GM18505 (cell line): Measurements from ENCODE around the gene TEX38.

ENCODE experiments used
- ATAC-seq: cut with Tn5 transposase; IDR thresholded peaks from one replicate; pipeline ENCODE4 v1.9.1; 2021; ENCODE audit not compliant: unreplicated experiment
- POLR2A ChIP-seq: IDR thresholded peaks from 4 replicates; pipeline ENCODE4 v1.6.1; 2011; ENCODE audit warnings: borderline replicate concordance; ENCODE audit not compliant: insufficient read depth, insufficient read length; ENCODE audit errors: extremely low read depth

TEX38 gene

DNA sequence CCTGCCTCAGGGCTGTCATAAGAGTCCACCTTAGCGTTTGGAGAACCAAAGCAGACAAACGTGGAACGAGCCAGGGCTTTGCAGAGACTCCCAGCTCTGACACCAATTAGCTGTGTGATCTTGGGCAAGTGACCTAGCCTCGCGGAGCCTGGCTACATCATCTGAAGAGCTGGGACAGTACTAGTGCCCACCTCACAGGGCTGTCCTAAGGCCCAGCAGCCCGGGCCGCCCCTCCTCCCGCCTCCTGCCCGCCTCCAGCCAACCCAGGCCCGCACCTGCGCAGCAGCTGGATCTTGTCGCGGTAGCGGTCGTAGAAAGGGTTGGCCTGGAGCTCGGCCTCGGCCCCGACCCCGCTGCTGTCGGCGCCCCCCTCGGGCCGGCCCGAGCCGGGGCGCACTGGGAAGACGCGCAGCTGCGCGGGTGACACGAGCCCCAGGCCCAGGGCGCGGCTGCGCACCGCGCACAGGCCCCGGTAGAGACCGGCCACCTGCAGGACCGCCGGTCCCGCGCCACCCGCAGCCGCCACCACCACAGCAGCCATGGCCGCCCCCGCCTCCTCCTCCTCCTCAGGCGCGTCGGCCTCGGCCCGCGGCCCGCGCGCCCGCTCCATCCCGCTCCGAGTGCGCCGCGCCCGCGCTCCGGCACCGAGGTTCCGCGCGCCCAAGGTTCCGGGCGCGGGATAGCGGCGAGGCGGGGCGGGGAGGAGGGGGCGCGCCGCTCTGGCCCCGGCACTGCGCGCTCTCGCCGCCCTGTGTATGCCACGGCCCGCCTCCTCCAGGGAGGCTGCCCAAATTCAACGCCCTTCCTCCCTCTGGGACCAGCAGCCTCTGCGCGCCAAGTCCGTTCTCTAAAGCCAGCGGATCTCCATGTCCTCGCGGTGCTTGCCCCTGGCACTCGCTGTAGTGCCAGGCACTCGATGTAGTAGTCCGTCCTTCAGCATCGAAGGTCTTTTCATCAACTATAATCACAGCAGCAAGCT is 3.6 kb upstream of the TEX38 start, which contains the start of gene ATPAF1:
Gene ATPAF1 (minus strand): TSS at position 583 of the 979 bp plus-strand sequence. CDS start 42 bp downstream, at position 541.
- peak; percentile 82 for ATAC-seq
- TF ChIP-seq POLR2A = peak; percentile 70

DNA sequence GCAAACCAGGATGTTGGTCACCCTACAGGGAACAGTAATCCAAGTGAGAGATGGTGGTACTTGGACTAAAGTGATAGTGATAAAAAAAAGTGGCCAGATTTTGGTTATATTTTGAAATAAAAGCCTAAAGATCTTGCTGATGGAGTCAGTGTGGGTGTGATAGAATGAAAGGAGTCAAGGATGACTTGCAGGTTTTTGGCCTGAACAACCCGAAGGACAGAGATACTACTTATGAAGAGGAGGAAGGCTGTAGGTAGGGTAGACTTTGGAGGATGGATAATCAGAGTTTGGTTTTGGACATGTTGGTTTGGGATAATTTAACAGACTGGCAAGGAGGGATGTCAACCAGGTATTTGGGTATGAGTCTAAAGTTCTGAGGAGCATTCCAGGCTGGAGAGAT is 1.5 kb upstream of the TEX38 start:
- TF ChIP-seq POLR2A = no peak
- no peak for ATAC-seq

DNA sequence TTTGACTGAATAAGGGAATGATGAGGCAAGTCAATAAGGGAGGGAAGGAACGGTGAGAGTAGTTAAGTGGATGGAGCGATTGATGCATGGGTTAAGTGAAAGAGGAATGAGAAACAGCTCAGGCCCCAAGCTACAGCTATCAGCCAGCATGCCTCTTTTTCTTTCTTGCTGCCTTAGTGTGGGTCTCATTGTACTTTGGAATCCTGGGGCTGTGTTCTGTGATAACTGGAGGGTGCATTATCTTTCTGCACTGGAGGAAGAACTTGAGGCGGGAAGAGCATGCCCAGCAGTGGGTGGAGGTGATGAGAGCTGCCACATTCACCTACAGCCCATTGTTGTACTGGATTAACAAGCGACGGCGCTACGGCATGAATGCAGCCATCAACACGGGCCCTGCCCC is 1.0 kb downstream of the TEX38 start:
- TF ChIP-seq POLR2A = no peak
- no peak for ATAC-seq

DNA sequence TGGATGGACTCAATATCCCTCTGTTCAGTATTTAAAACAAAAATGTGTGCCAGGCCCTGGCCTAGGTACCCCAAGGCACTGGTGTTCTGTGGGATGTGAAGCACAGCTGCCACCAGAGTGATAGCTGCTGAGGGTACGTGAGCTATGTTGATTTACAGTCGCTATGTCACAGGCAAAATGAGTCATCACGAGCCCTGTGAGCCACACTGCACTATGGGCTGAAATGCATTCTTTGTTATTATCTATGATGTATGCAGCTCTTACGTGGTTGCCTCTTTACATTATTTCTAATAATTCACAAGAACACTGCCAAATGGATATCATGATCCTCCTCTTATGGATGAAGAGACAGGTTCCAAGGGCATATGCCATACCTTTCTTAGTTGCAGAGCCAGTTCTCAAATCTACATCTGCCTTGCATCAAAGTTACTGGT is 2.1 kb downstream of the TEX38 start:
- ATAC-seq = no peak
- no peak for TF ChIP-seq POLR2A

DNA sequence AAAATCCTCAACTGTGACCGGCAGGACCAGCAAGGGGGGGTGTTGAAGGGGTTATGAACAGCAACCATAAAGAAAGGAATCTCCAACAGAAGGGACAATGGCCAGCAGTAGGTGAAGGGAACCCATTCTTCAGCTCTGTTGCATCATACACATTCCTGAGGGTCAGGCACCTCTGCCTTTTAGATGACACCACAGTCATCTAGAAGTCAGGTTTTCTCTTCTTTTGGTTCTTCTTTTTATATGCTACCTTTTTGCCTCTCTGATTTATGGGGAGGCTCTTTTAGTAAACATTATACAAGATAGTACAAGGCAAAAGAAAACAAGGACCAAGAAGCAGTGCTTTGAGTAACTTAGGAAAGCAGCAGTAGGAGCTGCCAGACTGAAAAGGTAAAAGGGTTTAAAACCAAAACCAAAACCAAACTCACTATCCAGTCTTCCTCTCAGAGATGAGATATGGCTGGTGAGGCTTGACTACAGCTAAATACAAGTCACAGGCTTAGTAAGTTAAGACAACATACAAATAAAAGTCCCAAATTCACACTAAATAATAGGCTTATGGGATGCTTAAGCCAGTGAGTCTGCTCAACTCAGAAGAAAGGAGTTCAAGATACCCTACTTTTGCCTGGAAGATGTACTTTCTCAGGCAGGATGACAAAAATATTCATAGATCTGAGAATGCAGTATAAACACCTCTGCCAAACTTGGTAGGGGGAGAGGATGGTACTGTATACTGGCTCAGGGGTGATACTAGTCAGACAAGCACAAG is 4.1 kb downstream of the TEX38 start:
- ATAC-seq = peak; percentile 74
- no peak for TF ChIP-seq POLR2A

DNA sequence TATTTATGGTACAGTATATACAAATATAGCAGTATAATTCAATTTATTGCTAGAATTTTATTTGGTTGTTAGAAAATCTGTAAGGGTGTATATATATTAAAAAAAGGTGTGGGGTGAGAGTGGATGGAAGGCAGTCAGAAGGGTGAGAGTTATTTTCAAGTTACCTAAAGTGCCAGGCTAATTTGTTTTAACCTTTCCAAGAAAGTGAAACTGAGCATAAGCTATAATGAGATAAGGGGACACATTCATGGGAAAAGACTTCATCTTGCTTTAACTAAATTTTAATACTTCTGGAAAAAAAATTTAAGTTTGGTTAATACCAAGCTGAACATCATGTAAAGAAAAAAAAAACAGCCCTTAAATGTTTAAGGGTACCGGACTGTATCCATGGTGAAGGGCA is 4.9 kb downstream of the TEX38 start:
- TF ChIP-seq POLR2A = no peak
- no peak for ATAC-seq

DNA sequence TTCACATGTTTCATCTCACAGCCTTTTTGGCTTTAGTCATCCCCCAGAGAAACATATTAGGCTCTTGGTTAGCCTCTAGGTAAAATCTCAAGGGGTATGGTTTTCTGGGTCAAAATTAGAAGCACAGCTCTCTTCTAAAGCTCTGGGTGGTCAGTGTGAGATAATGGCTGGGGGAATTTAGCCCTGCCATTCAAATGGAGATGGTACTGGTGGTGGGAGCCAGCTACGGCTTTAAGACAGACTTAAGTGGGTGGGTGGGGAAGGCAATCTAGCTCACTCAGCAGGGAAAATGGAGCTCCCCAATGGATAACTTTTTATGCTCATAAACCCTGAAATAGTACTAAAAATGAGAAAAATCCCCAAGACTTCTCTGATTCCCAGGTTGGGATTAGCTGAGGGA is 5.7 kb downstream of the TEX38 start:
- TF ChIP-seq POLR2A = no peak
- no peak for ATAC-seq

DNA sequence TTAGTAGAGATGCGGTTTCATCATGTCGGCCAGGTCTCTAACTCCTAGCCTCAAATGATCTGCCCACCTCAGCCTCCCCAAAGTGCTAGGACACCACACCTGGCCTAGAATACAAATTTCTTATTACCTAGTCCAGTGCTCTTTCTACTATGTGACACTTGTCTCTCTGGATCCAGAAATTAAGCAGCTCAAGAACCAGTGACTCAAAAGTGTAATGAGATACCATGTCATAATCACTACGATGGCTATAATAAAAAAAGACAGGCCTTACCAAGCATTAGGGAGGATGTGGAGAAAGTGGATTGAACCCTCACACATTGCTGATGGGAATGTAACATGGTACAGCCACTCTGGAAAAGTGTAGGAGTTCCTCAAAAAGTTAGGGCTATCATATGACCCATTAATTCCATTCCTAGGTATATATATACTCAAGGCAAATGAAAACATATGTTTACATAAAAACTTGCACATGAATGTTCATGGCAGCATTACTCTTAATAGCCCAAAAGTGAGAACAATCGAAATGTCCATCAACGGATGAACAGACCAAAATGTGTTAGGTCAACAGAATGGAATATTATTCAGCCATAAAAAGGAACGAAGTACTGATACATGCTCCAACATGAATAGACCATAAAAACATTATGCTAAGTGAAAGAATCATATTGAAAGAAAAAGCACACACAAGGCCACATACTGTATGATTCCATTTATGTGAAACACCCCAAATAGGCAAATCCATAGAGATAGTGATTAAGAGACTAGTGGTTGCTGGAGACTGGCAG is 8.3 kb downstream of the TEX38 start:
- no peak for TF ChIP-seq POLR2A
- no peak for ATAC-seq

DNA sequence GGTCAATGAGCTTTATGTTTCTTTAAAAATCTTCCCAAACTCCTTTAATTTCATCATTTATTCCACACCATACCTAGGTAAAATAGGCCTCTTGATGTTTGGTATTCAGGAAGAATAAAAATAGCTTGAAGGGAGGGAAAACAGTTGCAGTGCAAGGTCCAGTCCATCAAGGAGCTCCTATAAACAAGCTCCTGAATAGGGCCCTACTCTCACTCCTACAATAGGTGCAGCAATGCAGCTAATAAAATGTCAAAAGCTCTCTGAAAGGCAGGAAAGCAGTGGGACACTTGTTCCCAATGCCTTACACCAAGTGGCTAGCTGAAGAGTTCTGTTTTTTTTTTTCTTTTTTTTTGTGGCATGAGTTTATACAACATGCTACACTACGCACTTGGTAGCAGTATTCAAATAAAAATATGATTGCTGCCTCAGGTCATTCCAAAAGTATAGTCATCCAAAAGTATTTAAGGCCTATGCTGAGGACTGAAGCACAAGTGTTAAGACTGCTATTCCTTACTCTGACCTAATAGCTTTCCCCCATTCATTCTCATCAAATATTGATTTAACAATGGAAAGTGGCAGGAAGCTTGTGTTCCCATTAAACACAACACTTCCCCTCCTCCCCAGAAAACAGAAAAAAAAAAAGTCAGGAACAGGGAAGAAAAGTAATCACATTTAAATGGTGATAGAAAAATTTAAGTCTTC is 9.8 kb downstream of the TEX38 start:
- TF ChIP-seq POLR2A = no peak
- ATAC-seq = no peak

DNA sequence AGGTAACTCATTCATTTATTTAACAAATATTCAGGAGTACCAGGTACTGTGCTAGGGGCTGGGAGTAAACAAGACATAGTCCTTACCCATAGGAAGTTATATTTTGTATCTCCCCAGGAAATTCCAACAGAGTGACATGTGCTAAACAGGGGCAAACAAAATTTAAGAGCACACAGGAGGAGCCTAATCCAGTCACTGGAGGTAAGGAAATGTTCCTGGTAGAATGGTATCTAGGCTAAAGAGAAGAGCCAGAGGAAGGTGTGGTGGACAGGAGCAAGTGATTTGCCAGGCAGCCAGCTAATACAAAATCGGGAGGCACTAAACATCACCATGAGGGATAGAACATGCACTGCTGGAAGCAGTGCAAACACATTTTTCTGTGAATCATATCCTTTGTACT is 10.4 kb downstream of the TEX38 start:
- TF ChIP-seq POLR2A = no peak
- no peak for ATAC-seq

DNA sequence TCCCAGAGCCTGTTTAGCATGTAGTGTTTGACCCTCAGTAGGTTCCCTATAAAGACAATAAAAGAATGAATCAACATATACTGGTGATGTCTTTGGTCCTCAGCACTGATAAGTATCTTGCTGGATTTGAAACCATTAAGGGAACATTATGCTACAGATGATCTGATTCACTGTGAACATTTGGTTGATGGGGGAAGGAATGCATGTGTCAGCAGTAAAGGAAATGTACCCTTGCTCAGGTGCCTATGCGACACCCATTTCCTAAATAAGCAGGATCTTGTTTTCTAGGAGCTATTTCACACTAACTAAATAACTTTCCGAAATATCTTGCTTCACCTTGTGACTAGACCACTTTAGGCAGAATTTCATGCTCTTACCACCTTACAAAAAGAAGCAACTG is 13.0 kb downstream of the TEX38 start:
- no peak for TF ChIP-seq POLR2A
- ATAC-seq = no peak

DNA sequence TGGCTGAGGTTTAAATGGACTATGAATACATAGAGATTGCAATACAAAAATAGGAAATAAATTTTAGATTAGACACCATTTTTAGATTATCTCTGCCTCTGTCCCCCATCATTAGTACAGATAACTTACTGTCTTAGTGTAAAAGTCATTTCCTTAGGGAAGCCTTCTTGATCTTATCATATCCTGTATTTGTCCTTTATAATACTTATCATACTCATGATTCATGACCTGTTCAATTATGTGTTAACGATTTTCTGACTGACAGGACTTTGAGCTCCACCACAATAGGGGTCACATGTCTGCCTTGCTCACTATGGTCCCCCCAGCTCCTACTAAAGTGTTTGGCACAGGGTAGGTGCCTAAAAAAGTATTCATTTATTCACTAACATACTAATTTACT is 14.6 kb downstream of the TEX38 start:
- ATAC-seq = no peak
- no peak for TF ChIP-seq POLR2A
